IMR-90 (cell line): ENCODE measurements around the gene AKAP1. TPM values are rescaled to one million over a fixed set of nuclear protein-coding genes. Genes with fewer than 3 reads are reported as not detected.

ENCODE experiments used
- ATAC-seq: fragments of 200-7000 bp; cut with Tn5 transposase; 2 replicates; pipeline ENCODE4 v1.9.1; 2020; ENCODE audit warnings: low read depth, mild to moderate bottlenecking, moderate library complexity
- BruUV-seq: library from RNA; stranded (reverse); fragments of 400-500 nt; replicated peaks from 2 replicates; lab custom pipeline; 2021; lab: Mats Ljungman, UMichigan
- CTCF ChIA-PET: fragments of 300-600 bp; formaldehyde crosslinking; extraction: SDS; loops from one replicate; lab custom pipeline; 2021; ENCODE audit warnings: antibody characterized with exemption; lab: Yijun Ruan, JAX
- POLR2A ChIA-PET: fragments of 300-600 bp; sonication (Branson Sonifier 250); formaldehyde crosslinking; loops from one replicate; lab custom pipeline; 2022; ENCODE audit warnings: antibody characterized with exemption; ENCODE audit not compliant: unreplicated experiment; lab: Charles Lee
- DNase-seq: peaks from one replicate; pipeline ENCODE4 v3.0.0; 2013
- H2AFZ ChIP-seq: replicated peaks from 2 replicates; pipeline ENCODE3; 2013; ENCODE audit warnings: low read length, mild to moderate bottlenecking; ENCODE audit not compliant: poor library complexity
- H2AK5ac ChIP-seq: 2 replicates; pipeline ENCODE4 v1.6.1; 2013; ENCODE audit warnings: low read depth, low read length, inconsistent platforms
- H2AK9ac ChIP-seq: replicated peaks from 2 replicates; pipeline ENCODE3; 2013; ENCODE audit warnings: mild to moderate bottlenecking, low read depth, low read length, moderate library complexity; ENCODE audit not compliant: poor library complexity
- H2BK120ac ChIP-seq: 2 replicates; pipeline ENCODE4 v1.6.1; 2013; ENCODE audit warnings: low read depth, low read length, inconsistent platforms
- H2BK15ac ChIP-seq: 3 replicates; pipeline ENCODE4 v1.6.1; 2013; ENCODE audit warnings: low read depth, low read length, inconsistent platforms
- H2BK20ac ChIP-seq: 2 replicates; pipeline ENCODE4 v1.6.1; 2013; ENCODE audit warnings: low read depth, mild to moderate bottlenecking, inconsistent platforms, low read length, moderate library complexity
- H2BK5ac ChIP-seq: 2 replicates; pipeline ENCODE4 v1.6.1; 2013; ENCODE audit warnings: mild to moderate bottlenecking, low read depth, low read length, inconsistent platforms; ENCODE audit not compliant: poor library complexity, severe bottlenecking
- H3K14ac ChIP-seq: replicated peaks from 2 replicates; pipeline ENCODE4 v1.6.1; 2013; ENCODE audit warnings: low read depth, low read length, inconsistent platforms
- H3K18ac ChIP-seq: 2 replicates; pipeline ENCODE4 v1.6.1; 2013; ENCODE audit warnings: low read depth, low read length, control low read depth
- H3K23ac ChIP-seq: 2 replicates; pipeline ENCODE4 v1.6.1; 2013; ENCODE audit warnings: low read depth, low read length, inconsistent platforms
- H3K27ac ChIP-seq: 2 replicates; pipeline ENCODE4 v1.5.1; 2013; ENCODE audit warnings: mild to moderate bottlenecking, control low read depth, low read length; ENCODE audit not compliant: insufficient read depth
- H3K27me3 ChIP-seq: 2 replicates; pipeline ENCODE4 v1.6.1; 2013; ENCODE audit warnings: low read length; ENCODE audit not compliant: control insufficient read depth, insufficient read depth
- H3K36me3 ChIP-seq: 2 replicates; pipeline ENCODE4 v1.6.1; 2013; ENCODE audit warnings: low read length, mixed read lengths; ENCODE audit not compliant: control insufficient read depth, insufficient read depth
- H3K4ac ChIP-seq: 2 replicates; pipeline ENCODE4 v1.6.1; 2013; ENCODE audit warnings: low read depth, low read length, inconsistent platforms
- H3K4me1 ChIP-seq: 2 replicates; pipeline ENCODE4 v1.6.1; 2013; ENCODE audit warnings: low read length, mixed read lengths; ENCODE audit not compliant: control insufficient read depth, insufficient read depth
- H3K4me2 ChIP-seq: 2 replicates; pipeline ENCODE4 v1.6.1; 2013; ENCODE audit warnings: low read depth, mild to moderate bottlenecking, control low read depth, low read length, moderate library complexity
- H3K4me3 ChIP-seq: 2 replicates; pipeline ENCODE4 v1.5.1; 2013; ENCODE audit warnings: low read depth, mild to moderate bottlenecking, control low read depth, low read length, moderate library complexity; ENCODE audit not compliant: insufficient read depth
- H3K56ac ChIP-seq: 2 replicates; pipeline ENCODE4 v1.6.1; 2013; ENCODE audit warnings: low read length, inconsistent platforms; ENCODE audit not compliant: insufficient read depth; ENCODE audit errors: extremely low read depth
- H3K79me1 ChIP-seq, 2 experiments: 2 replicates each; pipeline ENCODE4 v1.6.1; 2013; ENCODE audit warnings: low read length in 2 of 2, inconsistent platforms in 1 of 2, low read depth in 1 of 2
- H3K9ac ChIP-seq: 2 replicates; pipeline ENCODE4 v1.6.1; 2013; ENCODE audit warnings: low read depth, low read length, control low read depth
- H3K9me1 ChIP-seq: 2 replicates; pipeline ENCODE4 v1.6.1; 2013; ENCODE audit warnings: low read length, inconsistent platforms; ENCODE audit not compliant: insufficient read depth
- H3K9me3 ChIP-seq: 2 replicates; pipeline ENCODE4 v1.6.1; 2013; ENCODE audit warnings: low read length; ENCODE audit not compliant: control insufficient read depth, insufficient read depth
- H4K20me1 ChIP-seq: 2 replicates; pipeline ENCODE4 v1.6.1; 2013; ENCODE audit warnings: low read length, inconsistent platforms; ENCODE audit not compliant: insufficient read depth
- H4K5ac ChIP-seq: 2 replicates; pipeline ENCODE4 v1.6.1; 2013; ENCODE audit warnings: mild to moderate bottlenecking, low read depth, low read length, control low read depth
- H4K8ac ChIP-seq, 2 experiments: 2 replicates each; pipeline ENCODE4 v1.6.1; 2013; ENCODE audit warnings: low read depth in 2 of 2, low read length in 2 of 2, control low read depth in 1 of 2, inconsistent platforms in 1 of 2
- H4K91ac ChIP-seq: 2 replicates; pipeline ENCODE4 v1.6.1; 2013; ENCODE audit warnings: low read depth, low read length, inconsistent platforms; ENCODE audit not compliant: insufficient read depth
- BHLHE40 ChIP-seq: fragments of 150-350 bp; IDR thresholded peaks from 2 replicates; pipeline ENCODE4 v1.6.1; 2016; ENCODE audit warnings: mild to moderate bottlenecking, low read depth, low read length
- CTCF ChIP-seq: conservative IDR thresholded peaks from 2 replicates; pipeline ENCODE4 v1.5.1; 2012; ENCODE audit warnings: mild to moderate bottlenecking, low read depth, low read length, improper control_type of control experiment
- MAZ ChIP-seq: IDR thresholded peaks from 2 replicates; pipeline ENCODE4 v1.6.1; 2012; ENCODE audit warnings: low read depth, mild to moderate bottlenecking, low read length, improper control_type of control experiment, moderate library complexity, borderline replicate concordance
- RFX5 ChIP-seq: IDR thresholded peaks from 2 replicates; pipeline ENCODE4 v1.8.0; 2012; ENCODE audit warnings: low read depth, mild to moderate bottlenecking, low read length, moderate library complexity
- WGBS, 2 experiments: methylation state at CpG; one replicate each; pipeline versions ENCODE4 v1.1.5 to v1.1.7; 2013; ENCODE audit warnings: missing lambda C conversion rate in 2 of 2; ENCODE audit not compliant: insufficient read length in 1 of 2; ENCODE audit errors: extremely low coverage in 2 of 2; 5-methylcytosine and 5-hydroxymethylcytosine counted together
- dilution Hi-C: fragments of 300-500 bp; cut with HindIII; formaldehyde crosslinking; loops from one replicate; pipeline ENCODE4 v1.14.3; 2018; ENCODE audit warnings: low sequenced_read_pairs; ENCODE audit not compliant: unreplicated experiment
- in situ Hi-C: fragments of 300-500 bp; cut with MboI; formaldehyde crosslinking; loops from 3 replicates; pipeline ENCODE4 v1.14.3; 2019; ENCODE audit warnings: low sequenced_read_pairs, inconsistent platforms, mixed read lengths
- intact Hi-C: fragments of 100-400 bp; cut with micrococcal nuclease; formaldehyde crosslinking; loops from 2 replicates; pipeline ENCODE4 v1.10.0; 2022
- polyA plus RNA-seq, 3 experiments: library from polyadenylated mRNA; depleted of rRNA; stranded (reverse); fragments of >200 nt; gene quantifications; 2 replicates each; pipeline ENCODE4 v1.2.3, GENCODE V29; 2012; ENCODE audit warnings: low replicate concordance in 1 of 3
- total RNA-seq: library from RNA; depleted of rRNA; stranded (reverse); fragments of >200 nt; gene quantifications from 2 replicates; pipeline ENCODE4 v1.2.3, GENCODE V29; 2012

Gene AKAP1
- total and polyA plus RNA-seq, 2 of the 4 experiments (the other 2 are of a cell fraction): 10.2 to 17.4 TPM

- H3K14ac ChIP-seq: no peak overlapping the region
- H3K4me3 ChIP-seq: no peak overlapping the region
- intact Hi-C loops: no loop called here
- H3K79me1 ChIP-seq: no peaks in the 10 kb centered on the region
- no peak overlapping the region for H2AK9ac ChIP-seq
- H3K4me2 ChIP-seq: no peak overlapping the region
- H3K4me1 ChIP-seq: no peaks in the 10 kb centered on the region
- no peak for TF ChIP-seq CTCF
- TF ChIP-seq MAZ: no peak
- no peak for TF ChIP-seq BHLHE40
- no peak for TF ChIP-seq RFX5
- in situ Hi-C loops: no loop called here
- no peak overlapping the region for H4K8ac ChIP-seq
- H3K4ac ChIP-seq: no peak overlapping the region
- no peak overlapping the region for H4K5ac ChIP-seq
- H2BK5ac ChIP-seq: no peak overlapping the region
- H2BK20ac ChIP-seq: no peak overlapping the region
- H3K56ac ChIP-seq: no peak overlapping the region
- CTCF ChIA-PET: no interaction called here
- WGBS, 2 experiments: no CpG with 5 or more reads among the region's 2 CpGs
- no peak overlapping the region for H3K9ac ChIP-seq
- H4K91ac ChIP-seq: no peak overlapping the region
- H2BK15ac ChIP-seq: no peak overlapping the region
- no peaks in the 10 kb centered on the region for H4K20me1 ChIP-seq
- no peaks in the 10 kb centered on the region for H3K36me3 ChIP-seq
- no peaks in the 10 kb centered on the region for H3K9me3 ChIP-seq
- H3K23ac ChIP-seq: no peak overlapping the region
- H3K27ac ChIP-seq: no peak overlapping the region
- no peak overlapping the region for H2AK5ac ChIP-seq
- DNase-seq (no peak), ATAC-seq (no peak)
- no TSS peak for BruUV-seq
- H3K27me3 ChIP-seq: peaks cover 9% of the 10 kb centered on the region
- H2AFZ ChIP-seq: no peak overlapping the region
- POLR2A ChIA-PET: no interaction called here
- no peak overlapping the region for H2BK120ac ChIP-seq
- no peaks in the 10 kb centered on the region for H3K9me1 ChIP-seq
- H3K18ac ChIP-seq: no peak overlapping the region
- dilution Hi-C loops: no loop called here
These were observed 83.6 kb downstream of the AKAP1 start for GRCh38 chr17:57168695-57169094.
